AG09319 (cell line): Measurements from ENCODE around the gene HK1.

Experiments used
- DNase-seq: peaks from one replicate; pipeline ENCODE4 v3.0.0-alpha.2; 2010; ENCODE audit warnings: low read depth; ENCODE audit errors: extremely low read depth
- TF ChIP-seq, protein P1 (sequence below): IDR thresholded peaks from 2 replicates; pipeline ENCODE4 v1.5.1; 2011; ENCODE audit warnings: low read depth, mild to moderate bottlenecking, inconsistent platforms, low read length, moderate library complexity

The HK1 gene

DNA sequence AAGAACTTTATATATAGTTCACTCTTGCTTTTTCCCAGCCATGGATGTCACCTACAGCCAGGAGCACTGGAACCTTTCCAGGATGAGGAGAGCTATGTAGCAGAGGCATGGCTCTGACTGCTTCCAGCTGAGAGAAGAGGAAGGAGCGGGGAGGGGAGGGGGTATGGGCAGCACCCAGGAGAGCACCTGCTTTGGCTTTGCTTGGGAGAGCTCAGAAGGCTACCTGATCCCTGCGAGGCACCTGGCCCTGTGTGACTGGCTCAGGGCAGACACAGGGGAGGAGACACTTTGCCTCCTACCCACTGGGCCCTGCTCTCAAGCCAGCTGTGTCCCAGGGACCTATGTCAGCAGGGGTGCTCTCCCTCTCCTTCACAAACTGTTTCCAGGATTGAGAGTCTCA, 67.1 kb downstream of the HK1 start:
- no peak for DNase-seq
- TF ChIP-seq, protein P1, sequence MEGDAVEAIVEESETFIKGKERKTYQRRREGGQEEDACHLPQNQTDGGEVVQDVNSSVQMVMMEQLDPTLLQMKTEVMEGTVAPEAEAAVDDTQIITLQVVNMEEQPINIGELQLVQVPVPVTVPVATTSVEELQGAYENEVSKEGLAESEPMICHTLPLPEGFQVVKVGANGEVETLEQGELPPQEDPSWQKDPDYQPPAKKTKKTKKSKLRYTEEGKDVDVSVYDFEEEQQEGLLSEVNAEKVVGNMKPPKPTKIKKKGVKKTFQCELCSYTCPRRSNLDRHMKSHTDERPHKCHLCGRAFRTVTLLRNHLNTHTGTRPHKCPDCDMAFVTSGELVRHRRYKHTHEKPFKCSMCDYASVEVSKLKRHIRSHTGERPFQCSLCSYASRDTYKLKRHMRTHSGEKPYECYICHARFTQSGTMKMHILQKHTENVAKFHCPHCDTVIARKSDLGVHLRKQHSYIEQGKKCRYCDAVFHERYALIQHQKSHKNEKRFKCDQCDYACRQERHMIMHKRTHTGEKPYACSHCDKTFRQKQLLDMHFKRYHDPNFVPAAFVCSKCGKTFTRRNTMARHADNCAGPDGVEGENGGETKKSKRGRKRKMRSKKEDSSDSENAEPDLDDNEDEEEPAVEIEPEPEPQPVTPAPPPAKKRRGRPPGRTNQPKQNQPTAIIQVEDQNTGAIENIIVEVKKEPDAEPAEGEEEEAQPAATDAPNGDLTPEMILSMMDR: no peak

DNA sequence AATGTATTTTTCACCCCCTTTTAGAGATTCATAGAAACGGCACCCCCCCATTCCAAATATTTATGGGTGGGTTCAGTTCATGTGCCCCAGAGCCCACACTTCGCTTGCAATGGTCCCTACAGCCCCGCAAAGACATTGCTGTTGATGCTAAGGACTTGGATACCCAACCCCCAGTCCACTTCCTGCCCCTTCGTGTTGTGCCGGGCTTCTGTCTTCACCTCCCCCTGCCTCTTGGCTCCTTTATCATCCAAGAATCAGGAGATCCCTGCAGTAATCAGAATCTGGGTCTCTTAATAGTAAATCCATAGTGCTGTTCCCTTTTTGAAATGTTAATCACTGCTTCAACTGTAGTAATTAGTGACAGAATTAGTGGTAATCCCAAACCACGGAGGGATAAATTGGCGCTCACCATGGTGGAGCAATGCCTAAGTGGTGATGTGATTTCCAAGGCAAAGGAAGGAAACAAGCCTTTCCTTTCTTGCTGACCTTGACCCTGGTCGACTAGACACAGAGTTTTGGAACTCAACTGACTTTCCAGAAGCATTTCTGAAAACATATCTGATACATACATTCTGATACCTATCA, 67.7 kb downstream of the HK1 start:
- no peak for DNase-seq

DNA sequence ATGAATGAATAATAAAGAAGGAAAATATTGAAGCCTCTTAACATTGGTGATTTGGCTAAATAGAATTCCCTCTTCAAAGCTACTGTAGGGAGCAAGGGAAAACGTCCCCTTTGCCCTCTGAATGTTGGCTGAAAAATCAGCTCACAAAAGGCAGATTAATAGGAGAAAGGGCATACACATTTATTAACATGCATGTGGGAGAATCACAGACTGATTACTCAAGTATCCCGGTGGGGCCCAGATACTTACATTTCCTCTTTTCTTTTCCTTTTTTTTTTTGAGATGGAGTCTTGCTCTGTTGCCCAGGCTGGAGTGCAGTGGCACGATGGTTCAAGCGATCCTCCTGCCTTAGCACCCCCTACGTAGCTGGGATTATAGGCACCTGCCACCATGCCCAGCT, 68.5 kb downstream of the HK1 start:
- TF ChIP-seq, protein P1: no peak
- no peak for DNase-seq

More for the DNA sequence above, 67.7 kb downstream of the HK1 start:
- TF ChIP-seq, protein P1: no peak

DNA sequence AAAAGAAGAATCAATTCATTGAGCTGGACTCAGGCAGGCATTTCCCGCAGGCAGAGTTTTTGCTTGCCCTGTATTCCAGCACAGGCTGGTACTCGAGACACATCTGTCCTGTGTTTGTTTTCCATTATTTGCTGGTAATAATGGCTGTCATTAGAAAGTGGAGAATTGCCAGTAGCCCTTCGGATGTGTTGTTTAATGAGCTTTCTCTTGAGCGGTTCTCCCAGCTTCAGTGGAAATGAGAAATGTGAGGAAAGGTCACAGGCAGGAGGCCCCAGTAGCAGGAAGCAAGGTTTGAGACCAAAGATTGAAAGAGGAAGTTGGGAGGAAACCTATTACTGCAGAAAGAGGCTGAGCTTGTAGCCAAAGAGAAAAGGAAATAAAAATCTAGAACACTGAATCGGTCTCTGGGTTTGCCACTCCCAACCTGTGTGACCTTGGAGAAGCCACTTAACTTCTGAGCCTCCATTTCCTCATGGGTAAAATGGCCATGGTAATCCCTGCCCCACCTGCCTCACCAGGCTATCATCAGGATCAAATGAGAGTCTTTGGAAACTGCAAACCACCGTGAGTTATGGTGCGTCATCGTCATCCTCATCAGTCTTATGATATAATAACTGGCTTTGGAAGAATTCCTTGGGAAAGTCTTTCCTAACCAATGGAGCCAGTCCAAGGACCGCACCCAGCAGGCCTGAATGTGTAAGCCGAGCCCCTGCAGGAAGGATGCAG, 70.7 kb downstream of the HK1 start:
- DNase-seq: peak; percentile 88

DNA sequence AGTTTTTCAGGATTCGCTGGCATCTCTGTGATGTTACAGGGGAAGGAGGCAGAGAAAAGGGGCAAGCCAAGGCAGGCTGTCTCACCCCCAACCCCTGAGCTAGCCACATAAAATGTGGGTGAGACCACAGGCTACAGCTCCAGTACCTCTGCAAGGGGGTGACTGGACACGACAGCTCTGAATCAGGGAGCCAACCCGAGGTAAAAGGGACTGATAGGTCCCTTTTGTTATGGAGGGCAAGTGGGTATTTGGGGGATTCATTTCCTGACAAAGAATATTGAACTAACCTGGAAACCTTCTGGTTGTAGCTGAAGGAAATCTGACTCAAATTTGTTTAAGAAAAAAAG, 71.2 kb downstream of the HK1 start:
- TF ChIP-seq, protein P1: no peak

More for the DNA sequence above, 70.7 kb downstream of the HK1 start:
- TF ChIP-seq, protein P1: no peak

DNA sequence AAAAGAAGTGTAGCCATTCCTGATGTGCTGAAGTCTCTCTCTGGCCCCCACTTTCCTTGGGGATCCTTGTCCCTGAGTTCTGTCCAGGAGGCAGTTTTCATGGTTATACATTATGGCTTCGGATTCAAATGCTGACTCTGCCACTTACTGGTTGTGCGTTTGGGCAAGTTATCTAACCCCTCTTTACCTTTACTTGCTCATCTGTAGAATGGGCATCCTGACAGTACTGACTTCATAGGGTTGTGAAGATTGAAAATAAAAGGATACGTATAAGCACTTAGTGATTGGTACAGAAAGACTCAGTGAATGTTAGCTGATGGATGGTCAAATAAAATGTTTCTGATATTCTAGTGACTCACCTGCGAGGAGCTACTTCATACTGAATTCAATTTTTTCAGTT, 73.3 kb downstream of the HK1 start:
- TF ChIP-seq, protein P1: no peak
- DNase-seq: no peak

More for the DNA sequence above, 71.2 kb downstream of the HK1 start:
- no peak for DNase-seq

DNA sequence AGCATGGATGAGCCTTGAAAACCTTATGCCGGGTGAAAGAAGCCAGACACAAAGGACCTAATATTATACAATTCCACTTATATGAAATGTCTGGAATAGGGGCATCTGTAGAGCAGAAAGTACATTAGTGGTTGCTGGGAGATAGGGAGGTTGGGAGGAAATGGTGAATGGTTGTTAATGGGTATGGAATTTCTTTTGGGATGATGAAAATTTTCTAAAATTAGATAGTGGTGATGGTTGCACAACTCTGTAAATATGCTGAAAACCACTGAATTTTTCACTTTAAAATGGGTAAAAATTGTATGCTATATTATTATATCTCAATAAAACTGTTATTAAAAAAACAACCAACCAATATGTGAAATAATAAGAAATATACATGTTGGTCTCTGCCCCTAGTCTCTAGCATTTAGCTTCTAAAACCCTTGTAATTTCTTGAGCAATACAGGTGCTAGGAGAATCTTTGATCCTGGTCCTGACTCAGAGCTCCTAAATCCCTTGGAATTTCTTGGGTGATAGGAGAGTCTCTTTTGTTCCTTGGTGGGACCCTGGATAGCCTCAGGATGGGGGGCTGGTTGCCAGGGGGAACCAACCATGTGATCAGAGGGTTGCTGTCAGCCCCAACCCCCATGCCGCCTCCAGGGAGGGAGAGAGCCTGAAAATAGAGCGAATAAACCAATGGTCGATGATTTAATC, 74.4 kb downstream of the HK1 start:
- no peak for DNase-seq
- TF ChIP-seq, protein P1: no peak
